ENCODE measurements around the gene SYNDIG1. TPM values are rescaled to one million over a fixed set of nuclear protein-coding genes. Genes with fewer than 3 reads are reported as not detected.
A peak's percentile ranks its signal among the peaks of the same experiment; 100 is the strongest.

Gene SYNDIG1
- total RNA-seq, 1 donor: 1.6 TPM

DNA sequence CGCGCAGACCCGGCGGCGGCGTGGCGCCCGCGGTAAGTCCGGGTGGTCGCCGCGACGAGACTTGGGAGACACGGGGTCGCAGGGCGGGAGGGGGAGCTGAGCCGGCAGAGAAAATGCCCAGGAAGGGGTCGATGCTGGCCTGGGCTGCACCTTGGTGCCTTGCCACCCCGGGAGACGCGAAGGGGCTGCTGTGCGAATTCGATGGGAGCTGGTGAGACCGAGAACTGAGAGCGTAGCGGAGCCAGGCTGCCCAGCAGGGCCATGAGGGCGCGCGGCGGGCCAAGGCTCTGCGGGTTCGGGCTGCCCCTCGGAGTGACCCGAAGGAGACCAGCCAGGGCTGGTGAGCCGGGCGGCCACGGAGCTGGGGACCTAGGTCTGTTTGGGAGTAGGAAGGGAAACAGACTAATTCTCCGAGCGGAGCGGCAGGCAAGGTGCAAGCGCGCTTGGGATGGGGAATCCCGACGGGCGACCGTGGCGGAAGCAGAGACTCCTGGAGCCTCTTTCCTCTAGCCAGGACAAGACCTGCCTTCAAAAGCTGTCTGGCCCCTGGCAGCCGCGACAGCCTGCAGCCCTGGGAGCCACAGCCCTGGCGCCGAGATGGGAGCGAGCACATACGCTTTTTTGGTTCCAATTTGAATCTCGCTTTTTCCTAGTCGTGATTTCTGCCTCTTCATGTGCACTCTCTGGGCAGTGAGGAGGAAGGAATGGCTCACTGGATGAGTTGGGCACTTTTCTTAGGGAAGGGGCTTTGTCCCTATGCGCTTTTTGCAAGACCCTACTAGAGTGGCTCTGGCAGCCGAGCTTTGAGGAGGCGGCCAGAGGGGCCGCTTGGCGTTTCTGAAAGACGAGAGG lies 691 bp downstream of the SYNDIG1 start:
- TF ChIP-seq CTCF (IDR thresholded peaks at IDR 0.05; ENCODE audit: insufficient read depth, low read length): no peak
- peak overlapping the region; percentile 65 for H3K4me3 ChIP-seq (ENCODE audit: low read depth, low read length)
- peak; percentile 18 for DNase-seq (ENCODE audit: low read depth)

GRCh38 chr20:24470746-24471582 lies 1.5 kb downstream of the SYNDIG1 start:
- H3K4me3 ChIP-seq (ENCODE audit: low read depth, low read length): peak overlapping the region; percentile 65
- no peak for DNase-seq (ENCODE audit: low read depth)
- TF ChIP-seq CTCF (IDR thresholded peaks at IDR 0.05; ENCODE audit: insufficient read depth, low read length): no peak

GRCh38 chr20:24472426-24472825 lies 3.0 kb downstream of the SYNDIG1 start:
- DNase-seq (ENCODE audit: low read depth): no peak
- TF ChIP-seq CTCF (IDR thresholded peaks at IDR 0.05; ENCODE audit: insufficient read depth, low read length): no peak
- H3K4me3 ChIP-seq (ENCODE audit: low read depth, low read length): no peak overlapping the region

DNA sequence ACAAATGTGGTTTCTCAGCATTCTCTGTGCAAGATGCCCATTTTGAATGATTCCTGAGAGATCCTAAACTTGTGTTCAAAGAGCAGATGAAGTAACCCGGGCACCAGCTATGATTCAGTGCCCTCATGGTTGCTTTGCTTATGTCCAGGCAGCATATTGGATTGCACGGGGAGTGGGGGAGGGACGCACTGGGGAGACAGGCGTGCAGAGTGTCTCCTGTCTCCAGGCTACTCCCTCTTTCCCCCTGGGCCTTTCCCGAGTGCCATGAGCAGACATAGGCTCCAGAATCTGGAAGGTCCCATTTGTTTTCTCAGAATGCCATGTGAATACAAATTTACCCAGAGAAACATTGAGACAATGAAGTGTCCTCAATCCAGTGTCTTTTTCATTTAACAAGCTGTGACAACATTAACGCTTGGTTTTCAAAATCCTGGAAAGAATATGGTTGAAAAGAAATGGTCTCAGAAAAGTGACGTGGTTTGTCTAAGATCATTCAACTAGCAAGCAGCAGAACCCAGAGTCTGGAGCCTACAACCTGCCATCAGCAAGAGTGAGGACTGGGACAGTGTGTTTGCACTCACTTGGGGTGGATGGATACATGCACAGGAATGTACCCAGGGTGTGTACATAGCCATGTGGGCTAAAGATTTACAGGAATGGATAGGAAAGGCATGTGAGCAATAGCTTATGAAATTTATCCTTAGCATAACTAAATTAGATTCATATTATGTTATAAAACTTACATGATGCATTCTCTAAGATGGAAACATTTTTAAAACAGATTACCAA lies 4.2 kb downstream of the SYNDIG1 start:
- no peak for DNase-seq (ENCODE audit: low read depth)
- no peak overlapping the region for H3K4me3 ChIP-seq (ENCODE audit: low read depth, low read length)
- TF ChIP-seq CTCF (IDR thresholded peaks at IDR 0.05; ENCODE audit: insufficient read depth, low read length): no peak

- TF ChIP-seq CTCF (IDR thresholded peaks at IDR 0.05; ENCODE audit: insufficient read depth, low read length): no peak
- no peak overlapping the region for H3K4me3 ChIP-seq (ENCODE audit: low read depth, low read length)
These were observed 8.6 kb downstream of the SYNDIG1 start for GRCh38 chr20:24477831-24478547.

DNA sequence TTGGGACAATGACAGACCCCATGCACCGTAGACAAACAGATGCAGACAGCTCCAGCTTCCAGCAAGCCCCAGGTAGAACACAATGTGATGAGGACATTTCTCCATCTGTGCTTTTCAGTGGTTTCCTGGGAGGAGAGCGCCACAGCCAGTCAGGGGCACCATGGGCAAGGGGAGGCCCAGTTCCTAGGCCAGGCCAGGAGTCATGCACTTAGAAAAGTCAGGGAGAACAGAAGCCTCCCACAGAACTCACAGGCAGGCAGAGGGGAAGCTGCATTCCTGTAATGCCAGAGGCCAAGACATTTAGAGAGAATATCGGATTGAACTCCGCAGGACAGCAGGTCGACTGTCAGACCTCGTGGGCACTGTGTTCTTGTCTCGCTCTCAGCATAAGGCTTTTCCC lies 9.2 kb downstream of the SYNDIG1 start:
- DNase-seq (ENCODE audit: low read depth): no peak
- no peak for TF ChIP-seq CTCF (IDR thresholded peaks at IDR 0.05; ENCODE audit: insufficient read depth, low read length)
- H3K4me3 ChIP-seq (ENCODE audit: low read depth, low read length): no peak overlapping the region

More at GRCh38 chr20:24477831-24478547, 8.6 kb downstream of the SYNDIG1 start:
- DNase-seq (ENCODE audit: low read depth): no peak
